CD4-positive, alpha-beta T cell (primary cell): ENCODE measurements around the gene ATP5PF. TPM values are rescaled to one million over a fixed set of nuclear protein-coding genes. Genes with fewer than 3 reads are reported as not detected.

Source experiments
- ATAC-seq: fragments of 200-7000 bp; cut with Tn5 transposase; one replicate; pipeline ENCODE4 v1.10.0; 2022; ENCODE audit warnings: mild to moderate bottlenecking; ENCODE audit not compliant: poor library complexity
- CTCF ChIA-PET: fragments of 350-600 bp; sonication (Branson Sonifier 250); formaldehyde crosslinking; loops from one replicate; lab custom pipeline; 2021; ENCODE audit warnings: antibody characterized with exemption, inconsistent platforms; lab: Charles Lee
- POLR2A ChIA-PET: fragments of 350-600 bp; sonication (Branson Sonifier 250); formaldehyde crosslinking; loops from one replicate; lab custom pipeline; 2021; ENCODE audit warnings: antibody characterized with exemption, inconsistent platforms; lab: Charles Lee
- DNase-seq, 14 experiments: peaks; one replicate each; pipeline ENCODE4 v3.0.0-alpha.2; 2013 to 2020; ENCODE audit warnings: mixed read lengths in 2 of 14
- H3K27ac ChIP-seq, 2 donors: one replicate each; pipeline versions ENCODE4 v1.5.1 to v1.7.0; 2013; ENCODE audit warnings: low read length in 2 of 2, low read depth in 1 of 2, mild to moderate bottlenecking in 1 of 2
- H3K27me3 ChIP-seq, 2 experiments: 1 replicate in 1 of 2; 2 replicates in 1 of 2; pipeline versions ENCODE4 v1.6.1 to v1.7.0; 2013; ENCODE audit warnings: low read length in 2 of 2, control low read depth in 1 of 2, mild to moderate bottlenecking in 1 of 2, moderate library complexity in 1 of 2; ENCODE audit not compliant: insufficient read depth in 2 of 2, control insufficient read depth in 1 of 2
- H3K36me3 ChIP-seq: one replicate; pipeline ENCODE4 v1.6.1; 2013; ENCODE audit warnings: low read length, control low read depth; ENCODE audit not compliant: insufficient read depth
- H3K4me1 ChIP-seq: one replicate; pipeline ENCODE4 v1.6.1; 2013; ENCODE audit warnings: low read length, control low read depth; ENCODE audit not compliant: insufficient read depth
- H3K4me3 ChIP-seq: one replicate; pipeline ENCODE4 v1.5.1; 2013; ENCODE audit warnings: mild to moderate bottlenecking, low read length, moderate library complexity
- H3K9me3 ChIP-seq, 2 experiments: 1 replicate in 1 of 2; 2 replicates in 1 of 2; pipeline versions ENCODE4 v1.6.1 to v1.7.0; 2013; ENCODE audit warnings: low read length in 2 of 2, mild to moderate bottlenecking in 2 of 2, control low read depth in 1 of 2, moderate library complexity in 1 of 2; ENCODE audit not compliant: control insufficient read depth in 1 of 2, insufficient read depth in 1 of 2
- H3K27ac Mint-ChIP-seq: one replicate; pipeline ENCODE4 v1.8.0; 2020; ENCODE audit warnings: mixed read lengths
- H3K27me3 Mint-ChIP-seq: one replicate; pipeline ENCODE4 v1.8.0; 2021; ENCODE audit warnings: mixed read lengths
- H3K36me3 Mint-ChIP-seq: one replicate; pipeline ENCODE4 v1.8.0; 2021; ENCODE audit warnings: low read depth, mixed read lengths
- H3K4me1 Mint-ChIP-seq: one replicate; pipeline ENCODE4 v1.8.0; 2021; ENCODE audit warnings: low read depth, mixed read lengths
- H3K4me3 Mint-ChIP-seq: one replicate; pipeline ENCODE4 v1.8.0; 2020; ENCODE audit warnings: mild to moderate bottlenecking, mixed read lengths
- H3K9me3 Mint-ChIP-seq: one replicate; pipeline ENCODE4 v1.8.0; 2020; ENCODE audit warnings: mixed read lengths
- intact Hi-C, 2 experiments: fragments of 100-400 bp; cut with DNase I in 1 of 2; cut with micrococcal nuclease in 1 of 2; formaldehyde crosslinking; loops; one replicate each; pipeline versions ENCODE4 v1.15.1 to v1.9.0; 2023 to 2025; cut with DNase I, micrococcal nuclease
- total RNA-seq, 174 experiments: library from RNA in 2 of 174; stranded (reverse) in 2 of 174; gene quantifications; one replicate each; pipeline ENCODE4 v1.2.3 and lab custom pipeline; 2021 to 2026
- TF ChIP-seq, protein P1 (sequence below): fragments of 200-600 bp; IDR thresholded peaks from one replicate; pipeline ENCODE4 v1.8.0; 2022; ENCODE audit warnings: antibody characterized with exemption, mild to moderate bottlenecking

ATP5PF gene
- total RNA-seq, 2 experiments from 2014 or later = 26.7 to 30.3 TPM

DNA sequence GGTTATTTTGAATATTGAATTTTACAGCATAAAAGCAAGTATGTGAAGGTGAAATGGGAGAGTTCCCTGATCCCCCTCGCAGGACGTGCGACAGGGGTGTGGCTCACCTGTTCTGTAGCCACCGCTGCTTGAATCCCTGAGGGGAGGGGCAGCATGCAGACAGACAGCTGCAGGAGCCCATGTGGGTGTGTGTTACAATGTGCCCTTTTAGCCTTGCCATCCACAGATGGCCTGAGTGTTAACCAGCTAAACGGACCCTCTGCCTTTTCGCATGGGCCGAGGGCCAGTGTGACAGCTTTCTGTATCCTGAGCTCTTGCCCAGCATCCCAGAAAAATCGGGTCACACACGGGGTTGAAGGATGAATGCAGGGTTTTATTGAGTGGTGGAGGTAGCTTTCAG lies 52.3 kb downstream of the ATP5PF start:
- Mint-ChIP-seq H3K4me1 (no peaks in the 10 kb centered on the region), H3K27me3 (no peaks in the 10 kb centered on the region), H3K4me3 (no peak overlapping the region), H3K36me3 (no peaks in the 10 kb centered on the region), H3K9me3 (no peaks in the 10 kb centered on the region), H3K27ac (no peak overlapping the region)
- DNase-seq (no peak), ATAC-seq (no peak)
- Histone ChIP-seq H3K4me1 (no peaks in the 10 kb centered on the region), H3K27me3 (no peaks in the 10 kb centered on the region), H3K4me3 (no peak overlapping the region), H3K27ac (no peak overlapping the region), H3K9me3 (no peaks in the 10 kb centered on the region), H3K36me3 (no peaks in the 10 kb centered on the region)
- TF ChIP-seq, protein P1, sequence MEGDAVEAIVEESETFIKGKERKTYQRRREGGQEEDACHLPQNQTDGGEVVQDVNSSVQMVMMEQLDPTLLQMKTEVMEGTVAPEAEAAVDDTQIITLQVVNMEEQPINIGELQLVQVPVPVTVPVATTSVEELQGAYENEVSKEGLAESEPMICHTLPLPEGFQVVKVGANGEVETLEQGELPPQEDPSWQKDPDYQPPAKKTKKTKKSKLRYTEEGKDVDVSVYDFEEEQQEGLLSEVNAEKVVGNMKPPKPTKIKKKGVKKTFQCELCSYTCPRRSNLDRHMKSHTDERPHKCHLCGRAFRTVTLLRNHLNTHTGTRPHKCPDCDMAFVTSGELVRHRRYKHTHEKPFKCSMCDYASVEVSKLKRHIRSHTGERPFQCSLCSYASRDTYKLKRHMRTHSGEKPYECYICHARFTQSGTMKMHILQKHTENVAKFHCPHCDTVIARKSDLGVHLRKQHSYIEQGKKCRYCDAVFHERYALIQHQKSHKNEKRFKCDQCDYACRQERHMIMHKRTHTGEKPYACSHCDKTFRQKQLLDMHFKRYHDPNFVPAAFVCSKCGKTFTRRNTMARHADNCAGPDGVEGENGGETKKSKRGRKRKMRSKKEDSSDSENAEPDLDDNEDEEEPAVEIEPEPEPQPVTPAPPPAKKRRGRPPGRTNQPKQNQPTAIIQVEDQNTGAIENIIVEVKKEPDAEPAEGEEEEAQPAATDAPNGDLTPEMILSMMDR = no peak
- intact Hi-C loops = no loop called here
- ChIA-PET POLR2A (no interaction called here), CTCF (no interaction called here)

DNA sequence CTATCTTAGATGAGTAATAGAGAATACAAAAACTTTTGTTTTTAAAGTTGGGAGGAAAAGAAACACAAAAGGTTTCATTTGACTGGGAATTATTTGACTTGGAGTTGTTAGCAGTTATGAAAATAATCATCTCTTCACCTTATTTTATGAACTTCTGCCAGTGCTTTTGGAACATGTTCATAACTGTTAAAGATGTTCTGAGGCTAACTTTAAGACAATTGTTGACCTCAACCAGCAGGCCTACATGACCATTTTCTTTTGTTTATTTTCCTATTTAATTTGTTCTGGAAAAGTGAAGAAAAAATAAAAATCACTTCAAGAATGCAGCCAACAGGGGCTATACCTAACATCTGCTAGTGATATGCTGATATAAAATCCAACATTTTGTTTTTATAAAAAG lies 58.3 kb downstream of the ATP5PF start:
- H3K4me1 Mint-ChIP-seq = no peaks in the 10 kb centered on the region
- DNase-seq = no peak
- H3K4me3 Mint-ChIP-seq = no peak overlapping the region
- H3K4me3 ChIP-seq = no peak overlapping the region
- H3K27me3 Mint-ChIP-seq = no peaks in the 10 kb centered on the region
- no peaks in the 10 kb centered on the region for H3K36me3 Mint-ChIP-seq
- CTCF ChIA-PET = no interaction called here
- TF ChIP-seq, protein P1 = no peak
- no peaks in the 10 kb centered on the region for H3K4me1 ChIP-seq
- H3K36me3 ChIP-seq = no peaks in the 10 kb centered on the region
- ATAC-seq = no peak
- no peak overlapping the region for H3K27ac Mint-ChIP-seq
- intact Hi-C loops = no loop called here
- no peaks in the 10 kb centered on the region for H3K9me3 ChIP-seq
- POLR2A ChIA-PET = no interaction called here
- no peak overlapping the region for H3K27ac ChIP-seq
- no peaks in the 10 kb centered on the region for H3K9me3 Mint-ChIP-seq
- H3K27me3 ChIP-seq = no peaks in the 10 kb centered on the region

Other genes starting within 250 kb of the ATP5PF start
- gene MRPL39, start 127.4 kb downstream of the ATP5PF start, total RNA-seq = 10 to 100 TPM; 10.7 to 15.2 TPM
- gene JAM2, start 95.6 kb downstream of the ATP5PF start, total RNA-seq = not detected
- 10 to 100 TPM; 23.5 to 23.6 TPM for gene GABPA, start 68 bp upstream of the ATP5PF start, total RNA-seq